Breast epithelium (tissue), 4 donors: ENCODE data around the gene ADGRG3. TPM values are rescaled to one million over a fixed set of nuclear protein-coding genes. Genes with fewer than 3 reads are reported as not detected.

Source experiments
- DNase-seq, 2 donors: peaks; one replicate each; pipeline ENCODE4 v3.0.0-alpha.2; 2019; ENCODE audit warnings: low spot score in 2 of 2
- H3K27ac ChIP-seq, 2 donors: fragments of 200-600 bp; sonication (generic) in 1 of 2; one replicate each; pipeline ENCODE4 v1.5.1; 2016 to 2019; ENCODE audit warnings: mild to moderate bottlenecking in 1 of 2
- H3K27me3 ChIP-seq, 2 donors: fragments of 200-600 bp; sonication (generic) in 1 of 2; one replicate each; pipeline versions ENCODE4 v1.5.1 to v1.6.0; 2017 to 2019; ENCODE audit warnings: control low read depth in 1 of 2, mild to moderate bottlenecking in 1 of 2
- H3K36me3 ChIP-seq: fragments of 200-600 bp; one replicate; pipeline ENCODE4 v1.5.1; 2019
- H3K4me1 ChIP-seq, 2 donors: fragments of 200-600 bp; sonication (generic); one replicate each; pipeline ENCODE4 v1.5.1; 2016 to 2019; ENCODE audit warnings: control low read depth in 1 of 2
- H3K4me3 ChIP-seq, 3 donors: fragments of 200-600 bp; sonication (generic); 1 replicate in 2 of 3; 2 replicates in 1 of 3; pipeline ENCODE4 v1.5.1; 2016 to 2019; ENCODE audit warnings: mild to moderate bottlenecking in 3 of 3, moderate library complexity in 2 of 3
- H3K9me3 ChIP-seq, 2 donors: fragments of 200-600 bp; sonication (generic) in 1 of 2; one replicate each; pipeline ENCODE4 v1.5.1; 2016 to 2019; ENCODE audit warnings: control low read depth in 1 of 2
- POLR2A ChIP-seq: fragments of 450-650 bp; IDR thresholded peaks from one replicate; pipeline ENCODE4 v1.6.1; 2016; ENCODE audit warnings: antibody characterized with exemption, mild to moderate bottlenecking, moderate library complexity
- POLR2AphosphoS5 ChIP-seq, 3 donors: sonication (generic); formaldehyde crosslinking; IDR thresholded peaks; one replicate each; pipeline ENCODE4 v1.6.1; 2017; ENCODE audit warnings: antibody characterized with exemption in 3 of 3
- intact Hi-C: fragments of 100-400 bp; cut with DNase I; formaldehyde crosslinking; loops from one replicate; pipeline ENCODE4 v1.15.1; 2023; ENCODE audit warnings: low total_unique reads
- total RNA-seq, 3 donors: library from RNA; depleted of rRNA; stranded (reverse); fragments of >200 nt; gene quantifications; one replicate each; pipeline ENCODE4 v1.1.0, GENCODE V29; 2016
- TF ChIP-seq, protein P1 (sequence below), 3 donors: fragments of 450-650 bp; IDR thresholded peaks; one replicate each; pipeline ENCODE4 v1.5.1; 2016 to 2017; ENCODE audit warnings: antibody characterized with exemption in 3 of 3, mild to moderate bottlenecking in 3 of 3, moderate library complexity in 3 of 3

ADGRG3 gene
- total RNA-seq, 3 donors from 2014 or later, result 0.64 to 5.2 (median 1.6) TPM

DNA sequence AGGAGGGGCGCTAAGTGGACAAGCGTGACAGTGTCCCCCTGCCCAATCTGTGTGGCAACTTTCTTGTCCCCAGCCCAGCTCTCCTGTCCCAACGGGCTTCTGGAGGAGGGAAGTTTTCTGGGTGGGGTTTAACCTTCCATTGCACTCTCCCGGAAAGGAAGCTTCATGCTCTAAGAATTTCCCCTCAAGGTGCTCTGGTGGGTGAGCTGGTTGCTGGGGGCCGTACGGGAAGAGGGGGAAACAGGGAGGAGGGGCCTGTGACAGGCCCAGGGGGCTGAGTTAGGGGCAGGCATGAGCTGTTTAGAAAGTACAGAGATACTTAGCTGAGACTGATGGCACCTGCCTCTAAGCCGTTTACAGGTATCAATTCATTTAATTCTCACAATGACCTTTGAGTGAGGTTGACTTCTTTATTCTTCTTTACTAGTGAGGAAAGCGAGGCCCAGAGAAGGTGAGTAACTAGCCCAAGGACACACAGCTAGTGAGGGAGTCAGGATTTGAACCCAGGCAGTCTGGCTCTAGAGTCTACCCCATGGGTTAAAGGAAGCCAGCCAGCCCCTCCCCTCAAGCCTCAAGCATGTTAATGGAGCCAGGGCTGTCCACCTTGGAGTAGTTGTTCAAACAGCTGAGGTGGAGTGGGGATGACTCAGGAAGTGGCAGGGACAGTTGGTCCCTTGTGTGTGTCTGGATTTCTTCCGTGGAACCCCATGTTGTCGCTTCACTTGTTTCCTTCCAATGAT lies 20.8 kb upstream of the ADGRG3 start:
- intact Hi-C loops, result no loop called here
- TF ChIP-seq POLR2AphosphoS5 (IDR thresholded peaks at IDR 0.05) (no peak), POLR2A (no peak)
- TF ChIP-seq, protein P1, sequence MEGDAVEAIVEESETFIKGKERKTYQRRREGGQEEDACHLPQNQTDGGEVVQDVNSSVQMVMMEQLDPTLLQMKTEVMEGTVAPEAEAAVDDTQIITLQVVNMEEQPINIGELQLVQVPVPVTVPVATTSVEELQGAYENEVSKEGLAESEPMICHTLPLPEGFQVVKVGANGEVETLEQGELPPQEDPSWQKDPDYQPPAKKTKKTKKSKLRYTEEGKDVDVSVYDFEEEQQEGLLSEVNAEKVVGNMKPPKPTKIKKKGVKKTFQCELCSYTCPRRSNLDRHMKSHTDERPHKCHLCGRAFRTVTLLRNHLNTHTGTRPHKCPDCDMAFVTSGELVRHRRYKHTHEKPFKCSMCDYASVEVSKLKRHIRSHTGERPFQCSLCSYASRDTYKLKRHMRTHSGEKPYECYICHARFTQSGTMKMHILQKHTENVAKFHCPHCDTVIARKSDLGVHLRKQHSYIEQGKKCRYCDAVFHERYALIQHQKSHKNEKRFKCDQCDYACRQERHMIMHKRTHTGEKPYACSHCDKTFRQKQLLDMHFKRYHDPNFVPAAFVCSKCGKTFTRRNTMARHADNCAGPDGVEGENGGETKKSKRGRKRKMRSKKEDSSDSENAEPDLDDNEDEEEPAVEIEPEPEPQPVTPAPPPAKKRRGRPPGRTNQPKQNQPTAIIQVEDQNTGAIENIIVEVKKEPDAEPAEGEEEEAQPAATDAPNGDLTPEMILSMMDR (IDR thresholded peaks at IDR 0.05), result no peak
- H3K27me3 ChIP-seq, result no peaks in the 10 kb centered on the region
- no peaks in the 10 kb centered on the region for H3K36me3 ChIP-seq
- H3K27ac ChIP-seq, result peak overlapping the region; percentile 82 to 92
- no peaks in the 10 kb centered on the region for H3K9me3 ChIP-seq
- H3K4me3 ChIP-seq, result peak overlapping the region in 1 of 3 donors; percentile 15
- DNase-seq, result no peak
- H3K4me1 ChIP-seq, result peaks cover 0 to 6% of the 10 kb centered on the region in 2 donors

DNA sequence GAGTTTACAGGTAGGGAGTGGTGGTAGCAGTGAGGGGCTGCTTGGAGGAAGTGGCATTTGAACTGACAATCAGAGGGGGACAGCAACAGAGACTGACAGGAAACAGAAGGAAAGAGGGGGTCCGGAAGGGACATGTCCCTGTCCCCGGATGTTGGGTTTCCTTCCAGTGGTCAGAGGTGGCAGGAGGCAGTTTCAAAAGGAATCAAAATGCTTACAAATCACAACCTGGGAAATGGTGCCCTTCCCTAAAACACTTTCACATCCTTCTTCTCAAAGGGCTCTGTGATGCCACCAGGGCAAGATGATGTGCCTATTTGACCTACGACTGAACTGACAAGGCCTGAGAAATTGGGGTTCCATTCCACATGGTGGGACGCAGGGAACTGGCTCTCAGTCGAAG lies 20.0 kb upstream of the ADGRG3 start:
- H3K27me3 ChIP-seq, result no peaks in the 10 kb centered on the region
- TF ChIP-seq, protein P1 (IDR thresholded peaks at IDR 0.05), result no peak
- TF ChIP-seq POLR2AphosphoS5 (IDR thresholded peaks at IDR 0.05) (no peak), POLR2A (no peak)
- no peaks in the 10 kb centered on the region for H3K9me3 ChIP-seq
- intact Hi-C loops, result no loop called here
- no peak for DNase-seq
- H3K4me1 ChIP-seq, result peaks cover 0 to 5% of the 10 kb centered on the region in 2 donors
- peak overlapping the region; percentile 82 to 92 for H3K27ac ChIP-seq
- no peaks in the 10 kb centered on the region for H3K36me3 ChIP-seq
- H3K4me3 ChIP-seq, result no peak overlapping the region

DNA sequence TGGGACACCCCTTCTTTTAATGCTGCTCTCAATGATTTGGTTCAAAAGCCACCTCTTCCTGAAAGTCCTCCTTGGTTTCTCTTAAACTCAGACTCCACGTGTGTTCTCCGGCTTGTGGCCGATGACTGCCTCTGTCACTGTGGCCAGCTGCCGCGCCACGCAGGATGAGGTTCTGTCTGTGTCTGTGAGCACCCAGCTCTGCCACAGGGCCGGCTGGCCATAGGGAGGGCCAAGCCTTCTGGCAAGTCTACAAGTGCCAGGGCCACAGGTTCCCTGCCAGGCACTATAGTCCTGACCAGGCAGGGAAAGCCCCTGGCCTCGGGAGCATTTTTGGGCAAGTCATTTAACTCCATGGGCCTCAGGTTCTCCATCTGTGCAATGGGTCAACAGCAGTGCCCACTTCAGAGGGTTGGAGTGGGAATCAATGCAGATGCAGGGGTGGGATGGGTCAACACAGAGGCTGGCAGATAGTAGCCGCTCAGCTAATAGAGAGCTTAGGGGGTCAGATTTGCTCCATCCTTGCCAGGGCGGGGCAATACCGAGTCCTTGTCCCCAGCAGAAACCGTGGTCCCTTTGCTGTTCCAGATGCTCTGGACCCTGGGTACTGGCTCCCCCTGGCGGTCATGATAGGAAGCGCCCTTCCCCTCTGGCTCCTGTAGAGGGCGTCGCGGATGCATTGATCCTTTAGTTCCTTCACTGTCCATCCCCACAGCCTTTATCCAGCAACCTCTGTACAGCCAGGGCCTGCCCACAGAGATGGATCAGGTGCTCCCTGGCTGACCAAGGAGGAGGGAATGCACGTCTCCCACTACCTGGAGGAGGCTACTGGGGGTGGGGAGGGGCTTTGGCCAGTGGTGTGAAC lies 19.3 kb upstream of the ADGRG3 start:
- H3K4me1 ChIP-seq, result no peaks in the 10 kb centered on the region
- DNase-seq, result peak; percentile 74 to 84
- peak overlapping the region; percentile 82 to 92 for H3K27ac ChIP-seq
- intact Hi-C loops, result no loop called here
- no peak overlapping the region for H3K4me3 ChIP-seq
- H3K9me3 ChIP-seq, result no peaks in the 10 kb centered on the region
- no peaks in the 10 kb centered on the region for H3K27me3 ChIP-seq
- peak in 2 of 3 donors; percentile 30 to 42 for TF ChIP-seq POLR2AphosphoS5 (IDR thresholded peaks at IDR 0.05)
- no peak for TF ChIP-seq POLR2A
- TF ChIP-seq, protein P1 (IDR thresholded peaks at IDR 0.05), result peak; percentile 99 to 100 (median 100)
- H3K36me3 ChIP-seq, result no peaks in the 10 kb centered on the region

DNA sequence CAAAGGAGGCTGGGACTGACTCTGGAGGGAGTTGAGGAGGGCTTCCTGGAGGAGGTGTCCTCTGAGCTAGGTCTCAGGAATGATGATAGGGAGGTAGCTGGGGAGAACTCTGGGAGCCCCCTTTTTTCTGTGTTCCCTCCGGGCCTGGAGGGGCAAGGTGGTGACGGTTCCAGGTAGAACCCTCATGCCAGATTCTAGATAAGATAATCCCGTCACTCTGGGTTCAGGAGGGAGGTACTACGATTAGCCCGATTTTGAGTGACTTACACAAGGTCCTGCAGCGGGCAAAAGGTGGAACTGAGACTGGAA lies 18.7 kb upstream of the ADGRG3 start:
- Histone ChIP-seq H3K9me3 (no peaks in the 10 kb centered on the region), H3K4me3 (no peak overlapping the region), H3K27me3 (no peaks in the 10 kb centered on the region), H3K4me1 (no peaks in the 10 kb centered on the region), H3K27ac (no peak overlapping the region), H3K36me3 (no peaks in the 10 kb centered on the region)
- TF ChIP-seq POLR2AphosphoS5 (IDR thresholded peaks at IDR 0.05), result no peak
- no peak for TF ChIP-seq POLR2A
- TF ChIP-seq, protein P1 (IDR thresholded peaks at IDR 0.05), result no peak
- no peak for DNase-seq
- intact Hi-C loops, result no loop called here

DNA sequence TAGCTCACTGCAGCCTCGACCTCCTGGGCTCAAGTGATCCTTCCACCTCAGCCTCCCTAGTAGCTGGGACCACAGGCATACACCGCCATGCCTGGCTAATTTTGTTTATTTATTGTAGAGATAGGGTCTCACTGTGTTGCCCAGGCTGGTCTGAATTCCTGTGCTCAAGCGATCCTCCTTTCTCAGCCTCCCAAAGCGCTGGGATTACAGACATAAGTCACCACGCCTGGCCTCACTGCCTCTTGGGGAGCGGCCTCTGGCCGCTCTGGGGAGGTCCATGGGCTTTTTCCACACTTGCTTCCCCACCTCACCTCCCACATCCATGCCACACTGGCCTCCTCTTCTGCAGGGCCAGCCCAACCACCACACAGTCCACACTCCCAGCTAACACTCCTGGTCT lies 18.3 kb upstream of the ADGRG3 start:
- Histone ChIP-seq H3K4me3 (no peak overlapping the region), H3K27ac (no peak overlapping the region), H3K27me3 (no peaks in the 10 kb centered on the region), H3K36me3 (no peaks in the 10 kb centered on the region), H3K9me3 (no peaks in the 10 kb centered on the region), H3K4me1 (no peaks in the 10 kb centered on the region)
- no peak for DNase-seq
- intact Hi-C loops, result no loop called here
- TF ChIP-seq, protein P1 (IDR thresholded peaks at IDR 0.05), result no peak
- TF ChIP-seq POLR2AphosphoS5 (IDR thresholded peaks at IDR 0.05) (no peak), POLR2A (no peak)
